Measurements from ENCODE around the gene NEK6.

DNA sequence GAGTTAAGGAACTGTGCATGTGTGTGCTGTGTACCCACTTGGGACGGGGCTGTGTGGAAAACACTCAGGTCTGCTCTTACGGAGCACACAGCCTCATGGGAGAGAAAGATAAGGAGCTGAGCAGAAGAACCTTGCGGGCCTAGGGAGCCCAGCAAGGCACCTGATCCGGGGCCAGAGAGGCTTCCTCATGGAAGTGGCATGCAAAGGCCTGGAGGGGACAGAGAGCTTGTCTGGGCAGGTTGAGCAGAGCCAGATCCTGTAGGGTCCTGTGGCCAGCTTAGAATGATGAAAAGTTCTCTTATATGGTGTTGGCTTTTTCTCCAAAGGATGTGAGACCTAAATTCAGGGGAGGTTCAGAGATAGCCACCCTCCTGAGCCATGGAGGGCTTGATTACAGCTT is 45.2 kb downstream of the NEK6 start:
- TF ChIP-seq POLR2A (IDR thresholded peaks at IDR 0.05; ENCODE audit: low read length), result no peak
- TF ChIP-seq GATA1 (IDR thresholded peaks at IDR 0.05; ENCODE audit: low read depth, low read length), result no peak
